Endothelial cell of umbilical vein (primary cell): ENCODE data around the gene CIDEB. TPM values are rescaled to one million over a fixed set of nuclear protein-coding genes. Genes with fewer than 3 reads are reported as not detected.

Experiments
- BruUV-seq: library from RNA; stranded (reverse); fragments of 400-500 nt; replicated peaks from 2 replicates; lab custom pipeline; 2021; lab: Mats Ljungman, UMichigan
- CTCF ChIA-PET: fragments of 300-600, 350-600 bp; sonication (Branson Sonifier 250); formaldehyde crosslinking; loops from one replicate; lab custom pipeline; 2021; ENCODE audit warnings: antibody characterized with exemption, inconsistent platforms; lab: Charles Lee
- POLR2A ChIA-PET: fragments of 300-600, 350-600 bp; sonication (Branson Sonifier 250); formaldehyde crosslinking; loops from one replicate; lab custom pipeline; 2021; ENCODE audit warnings: antibody characterized with exemption, inconsistent platforms; lab: Charles Lee
- DNase-seq: peaks from one replicate; pipeline ENCODE4 v3.0.0-alpha.2; 2011; ENCODE audit warnings: low read depth, low spot score
- FAIRE-seq: peaks from 2 replicates; lab custom pipeline; 2011; peaks lifted over from hg19 to GRCh38; lab: Jason Lieb, UNC
- H2AFZ ChIP-seq: 2 replicates; pipeline ENCODE4 v1.6.0; 2012; ENCODE audit warnings: low read depth, low read length, control low read depth, inconsistent platforms
- H3K27ac ChIP-seq: 2 replicates; pipeline ENCODE4 v1.5.1; 2011; ENCODE audit warnings: low read depth, mild to moderate bottlenecking, control low read depth, low read length, moderate library complexity; ENCODE audit not compliant: insufficient read depth
- H3K27me3 ChIP-seq, 2 experiments: 2 replicates each; pipeline versions ENCODE4 v1.6.0 to v1.6.1; 2011; ENCODE audit warnings: low read length in 2 of 2, mixed read lengths in 1 of 2; ENCODE audit not compliant: control insufficient read depth in 2 of 2, insufficient read depth in 2 of 2
- H3K36me3 ChIP-seq, 2 experiments: 2 replicates in 1 of 2; 3 replicates in 1 of 2; pipeline ENCODE4 v1.5.1; 2011; ENCODE audit warnings: low read length in 2 of 2, mild to moderate bottlenecking in 1 of 2, moderate library complexity in 1 of 2; ENCODE audit not compliant: control insufficient read depth in 2 of 2, insufficient read depth in 2 of 2; ENCODE audit errors: extremely low read depth in 1 of 2
- H3K4me1 ChIP-seq: 3 replicates; pipeline ENCODE4 v1.5.1; 2011; ENCODE audit warnings: mild to moderate bottlenecking, low read length; ENCODE audit not compliant: control insufficient read depth, insufficient read depth; ENCODE audit errors: extremely low read depth
- H3K4me2 ChIP-seq: 2 replicates; pipeline ENCODE4 v1.6.1; 2011; ENCODE audit warnings: low read length, control low read depth, mixed read lengths; ENCODE audit not compliant: insufficient read depth
- H3K4me3 ChIP-seq, 3 experiments: fragments of 200-600 bp in 1 of 3; sonication (generic), shearing (Covaris generic) in 1 of 3; replicated peaks in 1 of 3; 2 replicates each; pipeline ENCODE4 v1.5.1; 2011 to 2016; ENCODE audit warnings: control low read depth in 3 of 3, low read length in 3 of 3, mild to moderate bottlenecking in 2 of 3, inconsistent platforms in 1 of 3, low read depth in 1 of 3, moderate library complexity in 1 of 3; ENCODE audit not compliant: insufficient read depth in 1 of 3
- H3K79me2 ChIP-seq: 2 replicates; pipeline ENCODE4 v1.6.0; 2012; ENCODE audit warnings: low read length, inconsistent platforms; ENCODE audit not compliant: control insufficient read depth, insufficient read depth
- H3K9ac ChIP-seq: replicated peaks from 2 replicates; pipeline ENCODE3; 2011; ENCODE audit warnings: low read length, control low read depth; ENCODE audit not compliant: insufficient read depth; ENCODE audit errors: extremely low read depth
- H3K9me1 ChIP-seq: replicated peaks from 3 replicates; pipeline ENCODE4 v1.6.0; 2011; ENCODE audit warnings: mild to moderate bottlenecking, low read length; ENCODE audit not compliant: control insufficient read depth, insufficient read depth; ENCODE audit errors: extremely low read depth
- H3K9me3 ChIP-seq: replicated peaks from 2 replicates; pipeline ENCODE4 v1.5.1; 2012; ENCODE audit warnings: low read length, inconsistent platforms; ENCODE audit not compliant: control insufficient read depth, insufficient read depth
- H4K20me1 ChIP-seq: replicated peaks from 2 replicates; pipeline ENCODE3; 2011; ENCODE audit warnings: mild to moderate bottlenecking, low read length; ENCODE audit not compliant: control insufficient read depth, insufficient read depth; ENCODE audit errors: extremely low read depth
- GATA2 ChIP-seq: IDR thresholded peaks from 2 replicates; pipeline ENCODE4 v1.7.0; 2011; ENCODE audit warnings: low read depth, mild to moderate bottlenecking, moderate library complexity, mixed read lengths, low read length; ENCODE audit not compliant: insufficient read length, insufficient read depth
- POLR2A ChIP-seq: IDR thresholded peaks from 2 replicates; pipeline ENCODE4 v1.6.1; 2012; ENCODE audit warnings: low read depth, mild to moderate bottlenecking, control low read depth, low read length
- POLR2AphosphoS5 ChIP-seq: IDR thresholded peaks from 2 replicates; pipeline ENCODE4 v1.6.1; 2012; ENCODE audit warnings: low read depth, mild to moderate bottlenecking, control low read depth, low read length, moderate library complexity; ENCODE audit not compliant: insufficient read depth
- dilution Hi-C: fragments of 300-500 bp; cut with MboI; formaldehyde crosslinking; loops from one replicate; pipeline ENCODE4 v1.15.0; 2019; ENCODE audit warnings: low sequenced_read_pairs; ENCODE audit not compliant: extremely low pct_ligation_motif_present
- intact Hi-C: fragments of 100-400 bp; cut with micrococcal nuclease; formaldehyde crosslinking; loops from one replicate; pipeline ENCODE4 v1.10.0; 2022
- polyA plus RNA-seq, 4 experiments: library from polyadenylated mRNA; depleted of rRNA in 3 of 4; stranded (reverse) in 3 of 4; unstranded in 1 of 4; fragments of >200 nt; gene quantifications; 2 replicates each; pipeline versions ENCODE4 v1.2.1 to v1.2.3, GENCODE V29; 2011 to 2012; ENCODE audit warnings: missing spikeins in 1 of 4
- total RNA-seq: library from RNA; stranded (reverse); gene quantifications from 2 replicates; pipeline ENCODE4 v1.2.3, GENCODE V29; 2021
- TF ChIP-seq, protein P1 (sequence below): IDR thresholded peaks from 2 replicates; pipeline ENCODE4 v1.6.1; 2011; ENCODE audit not compliant: insufficient read depth, insufficient read length
- TF ChIP-seq, protein P2 (sequence below), 2 donors: IDR thresholded peaks; 1 replicate in 1 of 2; 2 replicates in 1 of 2; pipeline ENCODE4 v1.5.1; 2011; ENCODE audit warnings: low read length in 2 of 2, mild to moderate bottlenecking in 2 of 2, moderate library complexity in 2 of 2, control low read depth in 1 of 2, inconsistent platforms in 1 of 2, low read depth in 1 of 2; ENCODE audit not compliant: insufficient read depth in 1 of 2; ENCODE audit errors: extremely low read depth in 1 of 2

Gene CIDEB
- total and polyA plus RNA-seq, 2 donors (not counting 3 experiments of a cell fraction or from before 2014, with no cell fraction given): 5.2 to 7.2 TPM

DNA sequence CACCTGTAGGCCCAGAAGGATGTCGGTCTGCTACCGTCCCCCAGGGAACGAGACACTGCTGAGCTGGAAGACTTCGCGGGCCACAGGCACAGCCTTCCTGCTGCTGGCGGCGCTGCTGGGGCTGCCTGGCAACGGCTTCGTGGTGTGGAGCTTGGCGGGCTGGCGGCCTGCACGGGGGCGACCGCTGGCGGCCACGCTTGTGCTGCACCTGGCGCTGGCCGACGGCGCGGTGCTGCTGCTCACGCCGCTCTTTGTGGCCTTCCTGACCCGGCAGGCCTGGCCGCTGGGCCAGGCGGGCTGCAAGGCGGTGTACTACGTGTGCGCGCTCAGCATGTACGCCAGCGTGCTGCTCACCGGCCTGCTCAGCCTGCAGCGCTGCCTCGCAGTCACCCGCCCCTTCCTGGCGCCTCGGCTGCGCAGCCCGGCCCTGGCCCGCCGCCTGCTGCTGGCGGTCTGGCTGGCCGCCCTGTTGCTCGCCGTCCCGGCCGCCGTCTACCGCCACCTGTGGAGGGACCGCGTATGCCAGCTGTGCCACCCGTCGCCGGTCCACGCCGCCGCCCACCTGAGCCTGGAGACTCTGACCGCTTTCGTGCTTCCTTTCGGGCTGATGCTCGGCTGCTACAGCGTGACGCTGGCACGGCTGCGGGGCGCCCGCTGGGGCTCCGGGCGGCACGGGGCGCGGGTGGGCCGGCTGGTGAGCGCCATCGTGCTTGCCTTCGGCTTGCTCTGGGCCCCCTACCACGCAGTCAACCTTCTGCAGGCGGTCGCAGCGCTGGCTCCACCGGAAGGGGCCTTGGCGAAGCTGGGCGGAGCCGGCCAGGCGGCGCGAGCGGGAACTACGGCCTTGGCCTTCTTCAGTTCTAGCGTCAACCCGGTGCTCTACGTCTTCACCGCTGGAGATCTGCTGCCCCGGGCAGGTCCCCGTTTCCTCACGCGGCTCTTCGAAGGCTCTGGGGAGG, 3.1 kb upstream of the CIDEB start, which contains the start of gene LTB4R:
TSS of gene LTB4R (plus strand) at position 857 of the 959 bp plus-strand sequence. CDS start 4,150 bp downstream, outside the sequence.
- dilution Hi-C loops (no loop called here), intact Hi-C loops (no loop called here)
- Histone ChIP-seq H3K9ac (peak within 1 kb of the TSS; percentile 27), H3K4me2 (peak within 1 kb of the TSS; percentile 32), H2AFZ (peak within 1 kb of the TSS; percentile 25), H3K9me1 (no peaks in the 10 kb centered on the region), H3K27ac (peak within 1 kb of the TSS; percentile 91), H3K36me3 (peaks cover 0 to 8% of the 10 kb centered on the region in 2 experiments), H3K27me3 (no peaks in the 10 kb centered on the region), H3K4me1 (peaks cover 60% of the 10 kb centered on the region), H3K9me3 (no peaks in the 10 kb centered on the region), H3K79me2 (no peaks in the 10 kb centered on the region), H4K20me1 (no peaks in the 10 kb centered on the region), H3K4me3 (peak within 1 kb of the TSS in 1 of 3 experiments; percentile 19)
- DNase-seq (peak; percentile 88), FAIRE-seq (peak; percentile 85)
- BruUV-seq: no TSS peak
- TF ChIP-seq, protein P1, sequence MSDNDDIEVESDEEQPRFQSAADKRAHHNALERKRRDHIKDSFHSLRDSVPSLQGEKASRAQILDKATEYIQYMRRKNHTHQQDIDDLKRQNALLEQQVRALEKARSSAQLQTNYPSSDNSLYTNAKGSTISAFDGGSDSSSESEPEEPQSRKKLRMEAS: peak; percentile 64
- TF ChIP-seq, protein P2, sequence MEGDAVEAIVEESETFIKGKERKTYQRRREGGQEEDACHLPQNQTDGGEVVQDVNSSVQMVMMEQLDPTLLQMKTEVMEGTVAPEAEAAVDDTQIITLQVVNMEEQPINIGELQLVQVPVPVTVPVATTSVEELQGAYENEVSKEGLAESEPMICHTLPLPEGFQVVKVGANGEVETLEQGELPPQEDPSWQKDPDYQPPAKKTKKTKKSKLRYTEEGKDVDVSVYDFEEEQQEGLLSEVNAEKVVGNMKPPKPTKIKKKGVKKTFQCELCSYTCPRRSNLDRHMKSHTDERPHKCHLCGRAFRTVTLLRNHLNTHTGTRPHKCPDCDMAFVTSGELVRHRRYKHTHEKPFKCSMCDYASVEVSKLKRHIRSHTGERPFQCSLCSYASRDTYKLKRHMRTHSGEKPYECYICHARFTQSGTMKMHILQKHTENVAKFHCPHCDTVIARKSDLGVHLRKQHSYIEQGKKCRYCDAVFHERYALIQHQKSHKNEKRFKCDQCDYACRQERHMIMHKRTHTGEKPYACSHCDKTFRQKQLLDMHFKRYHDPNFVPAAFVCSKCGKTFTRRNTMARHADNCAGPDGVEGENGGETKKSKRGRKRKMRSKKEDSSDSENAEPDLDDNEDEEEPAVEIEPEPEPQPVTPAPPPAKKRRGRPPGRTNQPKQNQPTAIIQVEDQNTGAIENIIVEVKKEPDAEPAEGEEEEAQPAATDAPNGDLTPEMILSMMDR (IDR thresholded peaks at IDR 0.05; ENCODE audit: extremely low read depth in 1 of 2, insufficient read depth in 1 of 2, low read depth in 1 of 2, low read length in 2 of 2): peak; percentile 20 to 53
- peak; percentile 34 for TF ChIP-seq POLR2A
- peak; percentile 78 for TF ChIP-seq POLR2AphosphoS5
- no peak for TF ChIP-seq GATA2
- ChIA-PET POLR2A (interaction anchor here (1.3 kb wide), 1 partner anchor 69 kb away, joined by 5 read pairs; the partner anchor contains the start of gene TINF2), CTCF (interaction anchor here (0.6 to 7.4 kb wide), 12 partner anchors 12 to 196 kb away, joined by 3 to 122 read pairs (median 6); partner anchors contain the start of genes CHMP4A, DCAF11, DHRS1 and IRF9)
